Activated CD8-positive, alpha-beta memory T cell treated with anti-CD3 and anti-CD28 coated beads for 36 hours (primary cell): Measurements from ENCODE around the gene LIPC. TPM values are rescaled to one million over a fixed set of nuclear protein-coding genes. Genes with fewer than 3 reads are reported as not detected.

Source experiments
- CTCF ChIA-PET: fragments of 350-600 bp; sonication (Branson Sonifier 250); formaldehyde crosslinking; loops from one replicate; lab custom pipeline; 2021; ENCODE audit warnings: antibody characterized with exemption; lab: Charles Lee
- POLR2A ChIA-PET: fragments of 350-600 bp; sonication (Branson Sonifier 250); formaldehyde crosslinking; loops from one replicate; lab custom pipeline; 2021; ENCODE audit warnings: antibody characterized with exemption; lab: Charles Lee
- total RNA-seq, 2 experiments: library from RNA; stranded (reverse); gene quantifications; one replicate each; pipeline ENCODE4 v1.2.3, GENCODE V29; 2021

The LIPC gene
- total RNA-seq, 2 experiments from 2014 or later = 1.0 to 1.1 TPM

DNA sequence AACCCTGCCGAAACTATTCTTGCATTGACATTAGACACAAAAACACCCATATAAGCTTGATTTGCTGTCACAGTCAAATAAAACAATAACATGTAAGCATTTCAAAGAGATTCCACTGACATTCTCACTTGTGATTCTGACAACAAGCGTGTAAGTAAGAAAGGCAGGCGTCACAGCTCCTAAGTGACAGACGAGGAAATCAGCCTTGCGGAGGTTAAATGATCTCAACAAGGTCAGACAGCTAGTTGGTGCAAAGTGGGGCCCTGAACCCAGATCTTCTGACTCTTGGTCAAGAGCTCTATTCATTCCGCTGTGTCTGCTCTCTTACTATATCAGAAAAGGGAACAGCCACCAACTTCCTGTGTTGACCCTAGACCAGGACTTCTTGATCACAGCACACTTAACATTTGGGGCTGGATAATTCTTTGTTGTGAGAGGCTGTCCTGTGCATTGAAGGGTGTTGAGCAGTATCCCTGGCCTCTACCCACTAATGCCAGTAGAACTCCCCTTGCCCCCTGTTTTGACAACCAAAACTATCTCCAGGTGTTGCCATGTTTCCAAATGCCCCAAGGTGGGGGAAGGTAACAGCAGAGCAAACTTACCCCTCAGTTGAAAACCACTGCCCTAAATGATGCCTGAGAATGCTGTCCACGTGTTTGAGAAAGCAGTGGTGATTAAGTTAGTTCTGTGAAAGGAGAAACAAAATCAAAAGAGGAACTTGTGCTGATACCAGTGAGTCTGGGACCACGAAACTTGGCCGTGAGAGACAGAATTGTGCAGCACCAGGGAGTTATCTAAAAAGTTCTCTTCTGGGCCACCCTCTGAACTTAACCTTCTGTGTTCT is 86.1 kb downstream of the LIPC start:
- POLR2A ChIA-PET = no interaction called here
- CTCF ChIA-PET = interaction anchor here (1.0 kb wide), 1 partner anchor 33 kb away, joined by 3 read pairs; no protein-coding TSS in a partner anchor

DNA sequence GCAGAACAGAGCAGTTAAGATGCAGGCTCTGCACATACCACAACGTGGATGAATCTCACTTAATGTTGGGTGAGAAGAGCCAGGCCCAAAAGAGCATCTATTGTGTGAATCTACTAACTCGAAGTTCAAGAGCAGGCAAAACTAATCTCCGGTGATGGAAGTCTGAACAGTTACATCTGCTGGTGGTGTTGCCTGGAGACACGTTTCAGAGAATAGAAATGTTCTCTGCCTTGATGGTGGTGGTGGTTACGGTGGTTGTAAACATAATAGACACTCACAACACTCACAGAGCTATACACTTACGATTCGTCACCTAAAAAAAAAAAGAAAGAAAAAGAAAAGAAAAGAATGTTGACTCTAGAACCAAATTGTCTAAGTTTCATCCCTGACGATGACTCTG is 86.8 kb downstream of the LIPC start:
- CTCF ChIA-PET = interaction anchor here (0.7 kb wide), 1 partner anchor 1635 kb away, joined by 3 read pairs; no protein-coding TSS in a partner anchor

DNA sequence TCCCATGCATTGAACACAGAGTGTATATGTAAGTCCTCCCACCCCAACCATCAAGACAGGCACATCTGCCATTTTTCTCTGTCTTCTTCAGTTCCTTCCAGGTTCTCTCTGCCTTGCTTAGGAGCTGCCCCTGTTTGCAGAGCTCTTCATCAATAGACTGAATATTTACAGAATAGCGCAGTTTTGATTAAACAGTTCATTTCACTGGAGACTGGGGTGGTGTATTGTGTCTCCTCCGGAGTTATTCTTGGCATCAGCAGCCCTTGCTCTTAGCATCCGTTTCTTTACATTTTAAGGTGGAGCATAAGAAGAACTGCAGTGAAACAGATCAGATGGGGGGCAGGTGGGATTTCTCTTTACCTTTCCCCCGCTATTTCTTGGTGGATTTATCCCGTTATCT is 87.7 kb downstream of the LIPC start:
- CTCF ChIA-PET = interaction anchor here (0.7 kb wide), 1 partner anchor 1634 kb away, joined by 3 read pairs; no protein-coding TSS in a partner anchor
- POLR2A ChIA-PET = no interaction called here

More for the DNA sequence above, 86.8 kb downstream of the LIPC start:
- POLR2A ChIA-PET = no interaction called here

DNA sequence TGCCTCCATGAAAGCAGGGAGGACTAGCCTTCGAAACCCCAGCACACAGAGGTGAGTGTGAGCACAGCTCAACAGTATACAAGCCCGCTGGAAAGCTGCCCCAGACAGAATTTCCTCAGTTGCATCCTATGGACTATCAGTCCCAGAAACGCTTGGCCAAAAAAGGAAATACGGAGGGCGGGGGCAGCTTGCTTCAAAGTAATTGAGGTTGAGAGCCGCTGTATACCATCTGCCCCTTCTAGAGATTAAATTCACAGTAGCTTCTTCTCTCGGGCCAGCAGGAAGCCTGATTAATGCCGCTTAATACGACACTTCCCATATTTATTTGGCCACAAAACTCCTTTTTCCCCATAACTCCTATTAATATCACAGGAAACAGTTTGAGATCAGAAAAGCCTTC is 88.7 kb downstream of the LIPC start:
- ChIA-PET POLR2A (no interaction called here), CTCF (no interaction called here)

DNA sequence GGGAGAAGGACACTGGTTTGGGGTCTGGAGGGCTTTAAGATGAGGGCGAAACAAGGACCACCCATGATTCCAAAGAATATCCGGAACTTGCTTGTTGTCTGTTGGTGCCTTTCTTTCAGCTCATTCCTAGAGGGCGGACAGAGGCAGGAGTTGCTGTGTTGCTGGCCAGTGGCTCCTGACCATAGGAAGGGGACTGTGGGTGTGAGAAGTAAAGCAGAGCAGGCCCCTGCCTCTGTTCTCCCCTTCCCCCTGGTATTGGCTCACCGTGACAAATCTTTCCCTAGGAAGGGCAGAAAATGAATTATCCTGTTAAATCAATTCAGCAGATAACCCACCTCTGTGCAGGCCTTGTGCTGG is 89.1 kb downstream of the LIPC start:
- ChIA-PET CTCF (no interaction called here), POLR2A (no interaction called here)

DNA sequence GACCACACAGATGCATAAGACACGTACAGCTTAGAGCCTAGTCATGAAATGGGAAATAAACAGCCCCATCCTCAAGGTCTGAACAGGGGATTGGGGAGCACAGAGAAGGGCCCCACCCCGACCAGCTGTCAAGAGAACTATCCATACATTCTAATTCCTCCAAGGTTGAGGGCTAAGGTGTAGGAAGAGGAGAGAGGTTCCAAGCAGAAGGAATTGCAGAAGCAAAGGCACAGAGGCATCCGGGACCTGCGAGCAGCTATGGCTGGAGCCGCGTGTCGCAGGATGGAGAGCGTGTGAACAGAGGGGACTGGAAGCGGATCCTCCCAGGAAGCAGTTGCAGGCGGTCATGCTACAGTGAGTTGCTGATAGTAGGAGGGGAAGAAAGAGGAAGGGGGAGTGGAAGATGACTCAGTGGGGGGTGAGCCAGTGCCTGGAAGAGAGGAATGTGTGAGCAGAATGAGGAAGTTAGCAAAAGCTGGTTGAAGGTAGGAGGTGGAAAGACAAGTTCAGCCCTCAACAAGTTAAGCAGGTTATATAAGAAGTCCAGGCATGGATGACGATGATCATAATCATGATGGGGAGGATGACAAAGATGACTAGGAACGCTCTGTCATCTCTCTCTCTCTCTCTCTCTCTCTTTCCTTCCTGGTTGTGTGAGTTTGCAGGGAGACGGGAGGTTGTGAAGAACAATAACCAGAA is 89.7 kb downstream of the LIPC start:
- ChIA-PET POLR2A (no interaction called here), CTCF (no interaction called here)

DNA sequence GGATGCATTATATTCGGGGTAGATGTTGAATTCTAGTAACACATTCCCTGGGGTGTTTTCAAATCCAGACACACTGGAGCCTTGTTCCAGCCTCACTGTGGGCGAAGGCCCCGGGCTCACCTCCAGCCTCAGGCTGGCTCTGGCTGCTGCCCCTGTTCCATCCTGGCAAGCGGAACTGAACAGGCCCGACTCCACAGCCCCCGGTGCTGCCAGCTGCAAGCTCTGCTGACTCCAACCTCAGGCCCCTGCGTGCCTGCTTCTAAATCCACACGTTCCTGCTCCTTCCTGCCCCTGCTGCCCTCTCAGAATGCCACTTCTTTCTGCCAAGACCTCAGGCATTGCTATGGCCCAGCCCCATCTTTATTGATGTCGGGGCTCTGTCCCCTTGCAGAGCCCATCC is 90.6 kb downstream of the LIPC start:
- ChIA-PET POLR2A (no interaction called here), CTCF (no interaction called here)

DNA sequence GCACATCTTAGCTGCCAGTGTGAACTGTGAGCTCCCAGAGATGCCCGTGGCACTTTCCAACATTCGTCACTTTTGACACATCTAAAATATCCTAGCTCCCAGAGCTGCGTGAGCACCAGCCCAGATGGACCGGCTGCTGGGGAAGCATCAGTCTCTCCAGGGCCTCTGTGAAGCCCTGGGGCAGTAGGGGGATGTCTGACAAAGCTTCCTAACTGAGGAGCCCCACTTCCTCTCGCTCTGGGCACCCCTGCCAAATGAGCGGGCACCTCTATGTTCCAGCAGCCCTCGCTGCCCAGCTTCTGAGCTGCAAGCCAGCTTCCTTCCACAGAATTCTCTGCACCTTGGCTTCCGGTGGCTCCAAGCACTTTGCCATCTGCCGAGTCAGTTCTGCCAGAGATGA is 91.1 kb downstream of the LIPC start:
- CTCF ChIA-PET = no interaction called here
- POLR2A ChIA-PET = no interaction called here

DNA sequence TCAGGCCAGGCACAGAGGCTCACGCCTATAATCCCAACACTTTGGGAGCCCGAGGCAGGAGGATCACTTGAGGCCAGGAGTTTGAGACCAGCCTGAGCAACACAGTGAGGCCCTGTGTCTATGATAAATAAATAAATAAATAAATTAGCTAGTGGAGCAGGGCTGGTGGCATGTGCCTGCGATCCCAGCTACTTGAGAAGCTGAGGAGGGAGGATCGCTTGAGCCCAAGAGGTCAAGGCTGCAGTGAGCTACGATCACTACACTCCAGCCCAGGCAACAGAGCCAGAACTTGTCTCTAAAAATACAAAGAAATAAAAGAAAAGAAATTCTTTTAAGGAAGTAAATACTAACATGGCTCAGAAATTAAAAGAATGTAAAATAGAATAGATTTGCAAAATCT is 91.8 kb downstream of the LIPC start:
- ChIA-PET POLR2A (no interaction called here), CTCF (no interaction called here)

DNA sequence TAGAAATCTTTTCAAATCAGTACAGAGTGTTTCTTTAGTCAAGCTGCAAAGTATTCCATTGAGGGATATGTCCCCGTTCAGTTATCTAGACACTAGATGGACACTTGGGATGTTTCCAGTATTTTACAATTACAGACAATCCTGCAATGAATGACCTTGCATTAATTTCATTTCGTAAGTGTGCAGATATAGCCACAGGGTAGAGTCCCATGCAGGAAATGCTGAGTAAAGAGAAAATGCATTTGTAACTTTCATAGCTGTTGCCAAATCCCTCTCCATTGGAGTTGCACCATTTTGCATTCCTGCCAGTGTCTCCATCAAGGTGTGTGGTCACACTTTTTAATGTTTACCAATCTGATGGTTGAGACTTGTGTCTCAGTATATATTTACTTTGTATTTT is 92.5 kb downstream of the LIPC start:
- ChIA-PET POLR2A (no interaction called here), CTCF (no interaction called here)

DNA sequence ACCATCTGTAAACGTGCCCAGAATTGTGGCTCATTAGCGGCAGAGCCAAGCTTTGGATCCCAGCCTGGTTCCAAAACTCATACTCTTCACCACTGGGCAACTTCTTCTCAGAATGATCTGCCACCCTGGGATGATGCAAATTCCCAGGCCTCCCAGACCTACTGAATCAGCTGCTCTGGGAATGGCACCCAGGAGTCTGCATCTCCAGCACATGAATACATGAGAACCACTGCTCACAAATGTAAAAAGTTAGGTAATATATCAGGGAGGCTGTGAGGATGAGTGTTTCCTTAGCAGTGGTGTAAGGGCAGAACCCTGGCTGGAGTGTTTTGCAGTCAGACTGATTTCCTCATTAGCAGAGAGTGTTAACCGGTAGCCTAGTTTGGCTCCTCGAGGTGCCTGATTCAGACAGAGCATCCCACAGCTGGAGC is 94.2 kb downstream of the LIPC start:
- POLR2A ChIA-PET = no interaction called here
- CTCF ChIA-PET = no interaction called here

DNA sequence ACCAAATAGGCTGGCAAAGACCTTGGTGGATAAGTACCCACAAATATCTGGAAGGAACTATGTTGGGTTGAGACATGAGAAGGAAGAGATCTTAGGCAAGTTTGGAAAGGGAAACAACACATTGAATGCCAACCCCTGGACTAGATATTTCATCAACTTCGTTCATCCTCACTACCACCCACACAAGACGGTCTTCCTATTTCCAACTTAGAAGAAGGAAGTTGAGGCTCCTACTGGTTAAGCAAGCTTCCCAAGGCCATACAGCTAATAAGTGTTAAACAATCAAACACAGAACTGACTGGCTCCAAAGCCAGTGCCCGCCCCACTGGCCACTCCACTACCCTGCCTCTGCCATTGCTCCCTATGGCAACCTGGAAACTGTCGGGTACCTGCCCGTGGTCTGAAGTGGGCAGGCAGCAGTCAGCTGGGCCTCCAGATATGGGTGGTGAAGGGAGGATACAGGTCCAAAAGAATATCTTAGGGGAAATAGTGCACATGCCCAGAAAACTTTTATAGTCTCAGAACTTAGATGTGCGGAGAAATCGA is 94.9 kb downstream of the LIPC start:
- ChIA-PET CTCF (interaction anchor here (1.6 kb wide), 1 partner anchor 19 kb away, joined by 3 read pairs; no protein-coding TSS in a partner anchor), POLR2A (no interaction called here)

DNA sequence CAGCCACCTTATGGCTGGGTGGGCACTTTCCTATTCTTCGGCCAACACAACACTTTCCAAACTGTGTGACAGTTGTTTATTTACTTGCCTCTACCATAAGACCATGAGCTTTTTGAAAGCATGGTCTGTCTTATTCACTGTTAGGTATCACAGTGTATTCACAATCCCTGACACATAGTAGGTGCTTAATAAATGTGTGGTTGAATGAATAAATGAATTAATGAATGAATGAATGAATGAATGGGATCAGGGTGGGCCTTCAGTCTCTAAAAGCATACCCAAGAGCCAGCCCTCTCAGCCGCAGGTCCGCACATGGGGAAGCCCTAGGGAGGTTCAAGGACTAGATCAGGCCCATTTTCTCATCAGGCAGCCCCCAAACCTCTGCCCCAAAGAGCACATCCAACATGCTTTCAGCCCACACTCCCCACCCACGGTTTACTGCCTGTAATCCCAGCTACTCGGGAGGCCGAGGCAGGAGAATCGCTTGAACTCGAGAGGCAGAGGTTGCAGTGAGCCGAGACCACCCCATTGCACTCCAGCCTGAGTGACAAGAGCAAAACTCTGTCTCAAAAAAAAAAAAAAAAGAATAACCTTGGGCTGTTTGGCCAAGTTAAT is 95.9 kb downstream of the LIPC start:
- POLR2A ChIA-PET = no interaction called here
- CTCF ChIA-PET = interaction anchor here (1.6 kb wide), 1 partner anchor 18 kb away, joined by 3 read pairs; no protein-coding TSS in a partner anchor

DNA sequence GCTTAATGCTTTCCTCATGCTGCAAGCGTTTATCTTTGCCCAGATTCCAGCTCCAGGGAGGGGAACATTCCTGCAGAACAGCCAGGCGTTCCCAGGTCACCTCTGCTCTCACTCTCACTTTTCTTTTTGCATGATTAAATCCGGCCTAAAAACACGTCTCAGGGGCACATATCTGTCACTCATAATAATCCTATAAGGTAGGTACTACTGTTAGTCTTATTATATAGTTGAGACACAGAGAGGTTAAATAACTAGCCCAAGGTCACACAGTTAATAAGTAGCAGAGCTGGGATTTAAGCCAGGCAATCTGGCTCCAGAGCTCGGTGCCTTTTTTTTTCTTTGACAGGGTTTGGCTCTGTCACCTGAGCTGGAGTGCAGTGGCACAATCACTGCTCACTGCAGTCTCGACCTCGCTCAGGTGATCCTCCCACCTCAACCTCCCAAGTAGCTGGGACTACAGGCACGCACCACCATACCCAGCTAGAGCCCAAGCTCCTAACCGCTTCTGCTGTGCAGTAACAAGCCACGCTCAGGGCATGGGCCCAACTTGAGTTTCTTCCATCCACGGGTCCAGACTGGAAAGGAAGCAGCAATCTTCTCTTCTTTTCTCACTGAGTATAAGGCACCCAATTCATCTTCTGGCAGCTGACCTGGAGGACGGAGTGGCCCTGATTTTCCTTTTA is 96.5 kb downstream of the LIPC start:
- CTCF ChIA-PET = interaction anchor here (1.6 kb wide), 1 partner anchor 17 kb away, joined by 3 read pairs; no protein-coding TSS in a partner anchor
- POLR2A ChIA-PET = no interaction called here

DNA sequence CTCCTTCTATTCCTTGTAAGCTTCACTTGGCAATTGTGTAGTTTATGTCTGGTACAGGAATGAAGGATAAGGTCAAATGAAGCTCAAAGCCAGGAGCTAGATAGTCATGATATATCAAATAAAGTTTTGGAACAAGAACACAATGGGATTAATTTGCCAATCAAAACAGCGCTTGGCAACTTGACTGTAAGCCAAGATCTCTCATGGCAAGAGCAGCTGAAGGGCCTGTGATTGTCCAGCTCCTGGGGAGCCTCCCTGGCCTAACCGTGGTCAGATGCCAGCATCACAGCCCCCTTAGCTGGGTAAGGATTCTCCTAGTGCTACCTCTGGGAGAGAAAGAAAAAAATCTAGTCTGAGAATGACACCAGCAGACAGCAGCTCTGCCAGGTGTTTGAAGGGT is 97.2 kb downstream of the LIPC start:
- CTCF ChIA-PET = no interaction called here

DNA sequence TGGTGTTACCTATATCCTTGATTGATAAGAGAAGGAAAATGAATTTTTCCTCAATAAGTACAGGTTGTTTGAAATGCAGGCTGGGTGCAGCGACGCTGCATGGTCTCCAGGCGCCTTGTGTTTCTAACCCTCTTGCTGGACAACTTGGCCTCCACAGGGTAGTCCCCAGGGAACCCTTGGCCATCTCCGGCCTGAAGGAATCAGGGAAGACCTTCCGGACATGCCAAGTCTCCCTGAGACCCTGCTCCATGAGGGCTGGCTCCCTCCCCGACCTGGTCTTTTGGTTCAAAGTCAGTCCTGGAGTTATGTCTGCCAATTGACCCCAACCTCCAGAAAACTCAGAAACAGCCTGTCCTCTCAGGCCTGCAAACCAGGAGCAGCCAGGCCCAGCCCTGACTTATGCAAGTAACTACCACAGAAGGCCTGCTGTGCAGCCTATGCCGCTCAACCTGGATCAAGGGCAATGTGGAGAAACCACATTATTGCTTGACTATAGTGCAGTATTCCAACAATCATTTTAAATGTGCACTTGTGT is 98.3 kb downstream of the LIPC start:
- CTCF ChIA-PET = no interaction called here
- POLR2A ChIA-PET = no interaction called here

More for the DNA sequence above, 97.2 kb downstream of the LIPC start:
- POLR2A ChIA-PET = no interaction called here

DNA sequence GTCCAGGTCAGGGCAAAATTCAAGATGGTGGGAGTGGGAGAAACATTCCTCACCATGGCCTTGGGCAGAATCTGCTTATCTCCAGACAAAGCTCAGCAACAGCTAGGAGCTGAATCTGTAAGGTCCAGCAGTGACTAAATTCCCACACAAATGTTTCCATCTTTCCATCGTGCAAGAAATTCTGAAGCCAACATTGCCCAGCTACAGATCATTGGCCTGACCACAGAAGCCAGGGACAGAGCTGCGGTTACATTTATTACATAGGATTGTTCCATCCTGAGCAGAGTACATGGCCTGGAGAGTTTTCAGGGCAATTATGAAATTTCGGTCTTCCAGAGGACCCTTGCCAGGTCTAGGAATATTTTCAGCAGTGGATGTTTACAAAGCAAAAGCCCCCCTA is 100.3 kb downstream of the LIPC start:
- ChIA-PET POLR2A (no interaction called here), CTCF (no interaction called here)

DNA sequence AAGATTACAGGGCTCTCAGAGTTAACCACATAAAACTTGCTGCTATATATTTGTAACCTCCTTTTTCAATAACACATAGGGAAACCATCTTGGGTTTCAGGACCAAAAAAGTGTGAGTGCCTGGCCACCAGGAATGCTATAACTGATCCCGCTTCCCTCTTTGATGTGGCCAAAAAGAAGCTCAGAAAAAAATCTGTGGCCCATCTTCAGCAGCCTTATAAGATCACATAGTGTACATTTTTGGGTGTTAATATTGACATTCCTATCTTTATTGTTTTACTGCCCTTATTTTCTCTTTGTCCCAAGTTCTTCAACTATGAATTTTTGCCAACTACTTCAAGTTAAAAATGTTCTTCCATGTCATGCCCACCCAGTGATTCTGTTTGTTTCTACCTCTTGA is 102.8 kb downstream of the LIPC start:
- CTCF ChIA-PET = no interaction called here
- POLR2A ChIA-PET = no interaction called here

DNA sequence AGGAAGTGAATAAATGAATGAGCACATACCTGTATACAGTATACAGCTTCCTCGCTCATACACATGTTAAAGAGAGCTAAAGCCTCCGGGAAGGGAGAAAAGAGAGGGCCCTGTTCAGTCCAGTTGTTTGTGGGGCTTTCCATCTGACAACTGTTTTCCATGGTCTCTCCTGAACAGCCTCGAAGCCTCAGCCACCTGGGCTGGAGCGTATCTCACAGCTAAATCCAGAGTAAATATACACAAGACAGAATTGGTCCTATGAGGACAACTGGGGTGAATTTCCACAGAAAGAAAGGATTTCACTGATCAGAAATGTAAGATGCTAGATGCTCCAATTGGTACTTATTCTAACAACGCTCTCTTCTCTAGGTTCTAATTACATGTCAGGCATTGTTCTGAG is 103.5 kb downstream of the LIPC start:
- ChIA-PET POLR2A (no interaction called here), CTCF (no interaction called here)
